Fibroblast of villous mesenchyme (primary cell): Measurements from ENCODE around the gene CHD5. TPM values are rescaled to one million over a fixed set of nuclear protein-coding genes. Genes with fewer than 3 reads are reported as not detected.

ENCODE experiments used
- DNase-seq: peaks from one replicate; pipeline ENCODE4 v3.0.0-alpha.2; 2010; ENCODE audit warnings: low read depth
- H3K4me3 ChIP-seq: 2 replicates; pipeline ENCODE4 v1.5.1; 2011; ENCODE audit warnings: low read depth, mild to moderate bottlenecking, low read length
- CTCF ChIP-seq: IDR thresholded peaks from 2 replicates; pipeline ENCODE4 v1.5.1; 2012; ENCODE audit warnings: low read depth, mild to moderate bottlenecking, low read length; ENCODE audit not compliant: insufficient read depth
- total RNA-seq: library from RNA; depleted of rRNA; stranded (reverse); fragments of >200 nt; gene quantifications from 2 replicates; pipeline ENCODE4 v1.2.3, GENCODE V29; 2012

The CHD5 gene
- total RNA-seq, 1 donor: under 0.01 TPM

- H3K4me3 ChIP-seq: no peak overlapping the region
- TF ChIP-seq CTCF: no peak
- no peak for DNase-seq
Observed at GRCh38 chr1:6162773-6163172, 17.3 kb downstream of the CHD5 start.

GRCh38 chr1:6162341-6162740 lies 17.8 kb downstream of the CHD5 start:
- H3K4me3 ChIP-seq: no peak overlapping the region
- no peak for TF ChIP-seq CTCF
- DNase-seq: no peak

GRCh38 chr1:6158181-6158580 lies 21.9 kb downstream of the CHD5 start:
- no peak overlapping the region for H3K4me3 ChIP-seq
- no peak for TF ChIP-seq CTCF
- no peak for DNase-seq

GRCh38 chr1:6157528-6158174 lies 22.5 kb downstream of the CHD5 start:
- H3K4me3 ChIP-seq: no peak overlapping the region
- no peak for TF ChIP-seq CTCF
- DNase-seq: peak; percentile 11

GRCh38 chr1:6157132-6157527 lies 23.0 kb downstream of the CHD5 start:
- no peak for DNase-seq
- no peak for TF ChIP-seq CTCF
- no peak overlapping the region for H3K4me3 ChIP-seq

- H3K4me3 ChIP-seq: no peak overlapping the region
- TF ChIP-seq CTCF: no peak
- no peak for DNase-seq
Observed at GRCh38 chr1:6154525-6155319, 25.4 kb downstream of the CHD5 start.
